HK-2 (cell line): ENCODE results near the gene NOL4L.
A peak's percentile ranks its signal among the peaks of the same experiment; 100 is the strongest.

Experiments
- DNase-seq: peaks from one replicate; pipeline ENCODE4 v3.0.0-alpha.2; 2018; ENCODE audit not compliant: unreplicated experiment

Gene NOL4L

GRCh38 chr20:32585011-32585585 is at the start of gene NOL4L:
NOL4L (minus strand) TSS chr20:32585333; CDS start chr20:32584890, 443 bp downstream.
- DNase-seq = peak; percentile 35

- DNase-seq = no peak
Observed at GRCh38 chr20:32634041-32634805, 49.1 kb upstream of the NOL4L start.

GRCh38 chr20:32632461-32633354 is 47.6 kb upstream of the NOL4L start:
- no peak for DNase-seq

- DNase-seq = no peak
Observed at GRCh38 chr20:32631933-32632460, 46.9 kb upstream of the NOL4L start.

- no peak for DNase-seq
Observed at GRCh38 chr20:32629813-32630212, 44.7 kb upstream of the NOL4L start.

- DNase-seq = no peak
Observed at GRCh38 chr20:32628960-32629530, 43.9 kb upstream of the NOL4L start.

- DNase-seq = peak; percentile 16
Observed at GRCh38 chr20:32626859-32627636, 41.9 kb upstream of the NOL4L start.

- no peak for DNase-seq
Observed at GRCh38 chr20:32626407-32626806, 41.3 kb upstream of the NOL4L start.

GRCh38 chr20:32625996-32626395 is 40.9 kb upstream of the NOL4L start:
- DNase-seq = no peak

GRCh38 chr20:32624687-32625345 is 39.7 kb upstream of the NOL4L start:
- DNase-seq = no peak

GRCh38 chr20:32623667-32624157 is 38.6 kb upstream of the NOL4L start:
- no peak for DNase-seq

- no peak for DNase-seq
Observed at GRCh38 chr20:32622585-32623468, 37.7 kb upstream of the NOL4L start.

GRCh38 chr20:32621891-32622584 is 36.9 kb upstream of the NOL4L start:
- no peak for DNase-seq

- peak; percentile 32 for DNase-seq
Observed at GRCh38 chr20:32621071-32621890, 36.1 kb upstream of the NOL4L start.

GRCh38 chr20:32619586-32619985 is 34.5 kb upstream of the NOL4L start:
- DNase-seq = no peak

GRCh38 chr20:32614772-32615171 is 29.6 kb upstream of the NOL4L start:
- no peak for DNase-seq

GRCh38 chr20:32614303-32614702 is 29.2 kb upstream of the NOL4L start:
- DNase-seq = no peak
